Sigmoid colon (tissue), 7 donors: ENCODE results near the gene GMDS. TPM values are rescaled to one million over a fixed set of nuclear protein-coding genes. Genes with fewer than 3 reads are reported as not detected.

Experiments used
- DNase-seq: peaks from one replicate; pipeline ENCODE4 v3.0.0-alpha.2; 2019
- H3K27ac ChIP-seq, 4 donors: fragments of 200-600 bp; sonication (generic); one replicate each; pipeline ENCODE4 v1.5.1; 2016 to 2019; ENCODE audit warnings: mild to moderate bottlenecking in 1 of 4
- H3K27me3 ChIP-seq, 3 donors: fragments of 200-600 bp; sonication (generic); one replicate each; pipeline ENCODE4 v1.5.1; 2019; ENCODE audit warnings: mild to moderate bottlenecking in 1 of 3
- H3K36me3 ChIP-seq, 4 donors: fragments of 200-600 bp; sonication (generic); one replicate each; pipeline ENCODE4 v1.5.1; 2016 to 2019
- H3K4me1 ChIP-seq, 4 donors: fragments of 200-600 bp; sonication (generic); one replicate each; pipeline ENCODE4 v1.5.1; 2017 to 2019
- H3K4me3 ChIP-seq, 4 donors: fragments of 200-600 bp; sonication (generic); one replicate each; pipeline ENCODE4 v1.5.1; 2017 to 2019; ENCODE audit warnings: mild to moderate bottlenecking in 2 of 4, moderate library complexity in 1 of 4
- H3K9me3 ChIP-seq, 4 donors: fragments of 200-600 bp in 3 of 4; sonication (generic) in 3 of 4; one replicate each; pipeline versions ENCODE4 v1.5.1 to v1.6.1; 2013 to 2019
- EP300 ChIP-seq, 4 donors: sonication (generic); formaldehyde crosslinking; IDR thresholded peaks; one replicate each; pipeline ENCODE4 v1.6.1; 2017; ENCODE audit warnings: antibody characterized with exemption in 4 of 4
- POLR2A ChIP-seq, 2 donors: fragments of 450-650 bp; IDR thresholded peaks; one replicate each; pipeline ENCODE4 v1.6.1; 2016; ENCODE audit warnings: antibody characterized with exemption in 2 of 2, mild to moderate bottlenecking in 2 of 2, moderate library complexity in 2 of 2
- POLR2AphosphoS5 ChIP-seq, 4 donors: sonication (generic); formaldehyde crosslinking; IDR thresholded peaks; one replicate each; pipeline ENCODE4 v1.6.1; 2017; ENCODE audit warnings: antibody characterized with exemption in 4 of 4
- WGBS, 2 donors: extraction: QIAGEN DNeasy Blood & Tissue Kit; methylation state at CpG; one replicate each; pipeline ENCODE4 v1.1.7; 2013; 5-methylcytosine and 5-hydroxymethylcytosine counted together
- intact Hi-C: fragments of 100-400 bp; cut with DNase I; formaldehyde crosslinking; loops from one replicate; pipeline ENCODE4 v1.15.1; 2023
- polyA plus RNA-seq, 3 donors: library from polyadenylated mRNA; stranded (reverse); fragments of 200-250 nt; gene quantifications; one replicate each; pipeline ENCODE4 v1.2.3, GENCODE V29; 2013
- total RNA-seq, 4 donors: library from RNA; depleted of rRNA; stranded (reverse); fragments of >200 nt; gene quantifications; one replicate each; pipeline ENCODE4 v1.1.0, GENCODE V29; 2016
- TF ChIP-seq, protein P1 (sequence below), 4 experiments: fragments of 450-650 bp in 3 of 4; fragments of 200-600 bp in 1 of 4; IDR thresholded peaks; one replicate each; pipeline ENCODE4 v1.5.1; 2016 to 2019; ENCODE audit warnings: antibody characterized with exemption in 4 of 4, mild to moderate bottlenecking in 3 of 4, moderate library complexity in 2 of 4
- donor health status: healthy with polysubstance abuse.
- donor health status: Bipolar disorder and iron deficiency.
- donor health status: healthy.

Gene GMDS
- total and polyA plus RNA-seq, 7 donors = 3.1 to 173 (median 9.4) TPM

DNA sequence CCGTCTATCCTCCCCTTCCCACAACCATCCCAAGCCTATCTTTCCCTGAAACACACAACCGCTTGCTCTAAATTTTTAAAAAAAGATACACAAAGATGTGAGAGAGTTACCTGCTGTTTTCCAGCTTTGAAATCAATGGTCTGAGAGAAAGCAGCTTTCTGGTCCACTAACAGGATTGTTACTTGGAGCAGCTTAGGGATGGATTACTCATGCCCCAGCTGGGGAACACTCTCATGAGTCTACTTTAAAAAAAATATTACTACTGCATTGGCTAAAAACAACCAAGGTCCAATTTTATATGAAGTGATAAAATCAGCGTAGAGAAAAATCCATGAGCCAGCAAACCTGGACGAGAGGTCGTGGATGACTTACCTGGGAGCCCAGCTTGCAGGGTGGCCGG, 665.3 kb downstream of the GMDS start:
- DNase-seq = no peak
- H3K9me3 ChIP-seq = no peaks in the 10 kb centered on the region
- H3K27ac ChIP-seq = no peak overlapping the region
- H3K4me1 ChIP-seq = peaks cover 0 to 12% (median 8%) of the 10 kb centered on the region in 4 donors
- H3K4me3 ChIP-seq = no peak overlapping the region
- TF ChIP-seq POLR2A (IDR thresholded peaks at IDR 0.05) = no peak
- TF ChIP-seq, protein P1, sequence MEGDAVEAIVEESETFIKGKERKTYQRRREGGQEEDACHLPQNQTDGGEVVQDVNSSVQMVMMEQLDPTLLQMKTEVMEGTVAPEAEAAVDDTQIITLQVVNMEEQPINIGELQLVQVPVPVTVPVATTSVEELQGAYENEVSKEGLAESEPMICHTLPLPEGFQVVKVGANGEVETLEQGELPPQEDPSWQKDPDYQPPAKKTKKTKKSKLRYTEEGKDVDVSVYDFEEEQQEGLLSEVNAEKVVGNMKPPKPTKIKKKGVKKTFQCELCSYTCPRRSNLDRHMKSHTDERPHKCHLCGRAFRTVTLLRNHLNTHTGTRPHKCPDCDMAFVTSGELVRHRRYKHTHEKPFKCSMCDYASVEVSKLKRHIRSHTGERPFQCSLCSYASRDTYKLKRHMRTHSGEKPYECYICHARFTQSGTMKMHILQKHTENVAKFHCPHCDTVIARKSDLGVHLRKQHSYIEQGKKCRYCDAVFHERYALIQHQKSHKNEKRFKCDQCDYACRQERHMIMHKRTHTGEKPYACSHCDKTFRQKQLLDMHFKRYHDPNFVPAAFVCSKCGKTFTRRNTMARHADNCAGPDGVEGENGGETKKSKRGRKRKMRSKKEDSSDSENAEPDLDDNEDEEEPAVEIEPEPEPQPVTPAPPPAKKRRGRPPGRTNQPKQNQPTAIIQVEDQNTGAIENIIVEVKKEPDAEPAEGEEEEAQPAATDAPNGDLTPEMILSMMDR (IDR thresholded peaks at IDR 0.05) = no peak
- TF ChIP-seq EP300 (IDR thresholded peaks at IDR 0.05) = no peak
- no peak for TF ChIP-seq POLR2AphosphoS5 (IDR thresholded peaks at IDR 0.05)
- intact Hi-C loops = no loop called here
- 94% methylated on average over 6 of the region's 6 CpGs for WGBS, 2 donors
- no peaks in the 10 kb centered on the region for H3K36me3 ChIP-seq
- no peaks in the 10 kb centered on the region for H3K27me3 ChIP-seq

DNA sequence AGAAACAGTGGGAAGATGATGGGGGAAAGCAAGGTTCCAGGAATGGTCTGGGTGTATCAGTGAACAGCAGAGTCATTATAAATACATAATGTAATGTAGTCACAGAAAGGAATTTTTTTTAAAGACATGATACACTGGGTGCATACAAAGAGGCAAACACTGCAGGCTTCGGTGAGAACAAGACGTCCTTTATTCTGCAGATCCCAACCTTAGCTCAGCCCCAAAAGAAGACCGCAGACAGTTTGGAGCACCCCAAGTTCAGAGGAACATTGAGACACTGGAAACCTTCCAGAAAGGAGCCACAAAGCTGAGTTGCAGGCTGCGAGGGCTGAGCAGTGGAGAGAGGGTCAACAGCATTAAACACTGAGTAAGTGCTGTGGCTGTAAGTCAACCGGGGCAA, 666.3 kb downstream of the GMDS start:
- Histone ChIP-seq H3K27me3 (no peaks in the 10 kb centered on the region), H3K36me3 (no peaks in the 10 kb centered on the region), H3K4me3 (no peak overlapping the region), H3K4me1 (peaks cover 0 to 19% (median 12%) of the 10 kb centered on the region in 4 donors), H3K9me3 (no peaks in the 10 kb centered on the region), H3K27ac (no peak overlapping the region)
- TF ChIP-seq, protein P1 (IDR thresholded peaks at IDR 0.05) = no peak
- TF ChIP-seq EP300 (IDR thresholded peaks at IDR 0.05) (no peak), POLR2AphosphoS5 (IDR thresholded peaks at IDR 0.05) (no peak), POLR2A (IDR thresholded peaks at IDR 0.05) (no peak)
- 85 to 87% methylated on average over 5 of the region's 5 CpGs for WGBS, 2 donors
- DNase-seq = no peak
- intact Hi-C loops = no loop called here

DNA sequence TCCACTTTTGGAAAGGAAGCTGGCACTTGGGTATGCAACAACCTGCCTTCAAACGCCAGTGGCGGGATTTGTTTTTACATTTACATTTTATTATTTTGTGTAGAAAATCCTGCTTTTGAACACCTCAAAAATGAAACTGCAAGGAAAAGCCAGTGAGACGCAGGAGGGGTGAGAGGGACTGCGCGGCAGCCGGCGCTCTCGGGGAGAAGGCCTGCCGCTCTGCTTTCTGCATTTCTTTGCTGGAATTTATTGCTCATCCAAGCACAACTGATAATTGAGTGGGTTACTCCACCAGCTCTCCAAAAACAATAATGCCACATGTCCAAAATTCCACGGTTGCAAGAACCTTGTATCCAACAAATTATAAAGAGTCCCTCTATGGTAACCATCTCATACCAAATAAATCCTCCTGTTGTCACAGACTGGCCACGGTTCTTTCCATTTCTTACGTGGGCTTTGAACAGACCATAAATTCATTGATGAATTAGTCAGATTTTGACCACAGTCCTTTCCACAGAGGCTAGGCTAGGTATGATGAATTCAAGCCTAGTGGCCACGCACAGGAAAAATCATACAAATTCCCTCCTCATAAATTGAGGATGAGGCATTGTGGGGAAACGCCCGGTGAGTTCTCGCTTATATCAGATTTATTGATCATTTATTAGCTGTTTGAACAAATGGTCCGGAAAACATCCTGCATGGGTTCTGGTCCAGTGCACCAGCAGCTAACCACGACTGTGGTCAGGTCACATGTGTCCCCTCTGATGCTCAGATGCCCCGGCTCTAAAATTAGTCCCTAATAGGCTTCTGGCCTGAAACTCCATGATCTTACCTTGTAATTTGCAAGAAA, 667.3 kb downstream of the GMDS start:
- no peaks in the 10 kb centered on the region for H3K27me3 ChIP-seq
- H3K36me3 ChIP-seq = no peaks in the 10 kb centered on the region
- no peak for DNase-seq
- H3K4me1 ChIP-seq = peaks cover 0 to 22% (median 12%) of the 10 kb centered on the region in 4 donors
- WGBS, 2 donors = 85 to 89% methylated on average over 19 of the region's 19 CpGs
- TF ChIP-seq, protein P1 (IDR thresholded peaks at IDR 0.05) = no peak
- TF ChIP-seq POLR2A (IDR thresholded peaks at IDR 0.05) (no peak), POLR2AphosphoS5 (IDR thresholded peaks at IDR 0.05) (no peak), EP300 (IDR thresholded peaks at IDR 0.05) (no peak)
- H3K27ac ChIP-seq = no peak overlapping the region
- H3K4me3 ChIP-seq = no peak overlapping the region
- H3K9me3 ChIP-seq = no peaks in the 10 kb centered on the region
- intact Hi-C loops = no loop called here

- DNase-seq = no peak
Observed at GRCh38 chr6:1577146-1577680, 668.2 kb downstream of the GMDS start.

More at GRCh38 chr6:1577146-1577680, 668.2 kb downstream of the GMDS start:
- Histone ChIP-seq H3K9me3 (no peaks in the 10 kb centered on the region), H3K4me1 (peaks cover 0 to 22% (median 12%) of the 10 kb centered on the region in 4 donors), H3K27ac (no peak overlapping the region), H3K4me3 (no peak overlapping the region), H3K36me3 (no peaks in the 10 kb centered on the region), H3K27me3 (no peaks in the 10 kb centered on the region)
- WGBS, 2 donors = 91 to 93% methylated on average over 11 of the region's 11 CpGs
- TF ChIP-seq POLR2AphosphoS5 (IDR thresholded peaks at IDR 0.05) (no peak), POLR2A (IDR thresholded peaks at IDR 0.05) (no peak), EP300 (IDR thresholded peaks at IDR 0.05) (no peak)
- TF ChIP-seq, protein P1 (IDR thresholded peaks at IDR 0.05) = no peak
- intact Hi-C loops = no loop called here
